ENCODE results near the gene DDX49.

DNA sequence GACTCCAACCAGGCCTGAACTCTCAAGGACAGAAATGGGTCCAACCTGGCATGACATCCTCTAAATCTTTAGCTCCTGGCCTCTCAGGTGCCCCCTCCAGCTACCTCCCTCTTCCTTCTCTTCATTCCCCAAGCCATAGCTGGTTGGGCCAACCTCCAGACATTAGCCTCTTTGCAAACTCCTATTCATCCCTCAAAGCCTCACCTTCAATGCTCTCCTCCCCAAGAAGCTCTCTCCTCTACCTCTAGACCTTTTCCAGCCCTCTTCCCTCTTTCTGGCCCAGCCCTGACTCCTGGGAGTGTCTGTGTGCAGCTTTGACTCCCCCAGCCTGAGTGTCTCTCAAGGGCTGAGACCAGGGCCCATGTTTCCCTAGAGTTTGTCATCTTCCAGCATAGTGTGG is 26.8 kb downstream of the DDX49 start:
- TF ChIP-seq, protein P1, sequence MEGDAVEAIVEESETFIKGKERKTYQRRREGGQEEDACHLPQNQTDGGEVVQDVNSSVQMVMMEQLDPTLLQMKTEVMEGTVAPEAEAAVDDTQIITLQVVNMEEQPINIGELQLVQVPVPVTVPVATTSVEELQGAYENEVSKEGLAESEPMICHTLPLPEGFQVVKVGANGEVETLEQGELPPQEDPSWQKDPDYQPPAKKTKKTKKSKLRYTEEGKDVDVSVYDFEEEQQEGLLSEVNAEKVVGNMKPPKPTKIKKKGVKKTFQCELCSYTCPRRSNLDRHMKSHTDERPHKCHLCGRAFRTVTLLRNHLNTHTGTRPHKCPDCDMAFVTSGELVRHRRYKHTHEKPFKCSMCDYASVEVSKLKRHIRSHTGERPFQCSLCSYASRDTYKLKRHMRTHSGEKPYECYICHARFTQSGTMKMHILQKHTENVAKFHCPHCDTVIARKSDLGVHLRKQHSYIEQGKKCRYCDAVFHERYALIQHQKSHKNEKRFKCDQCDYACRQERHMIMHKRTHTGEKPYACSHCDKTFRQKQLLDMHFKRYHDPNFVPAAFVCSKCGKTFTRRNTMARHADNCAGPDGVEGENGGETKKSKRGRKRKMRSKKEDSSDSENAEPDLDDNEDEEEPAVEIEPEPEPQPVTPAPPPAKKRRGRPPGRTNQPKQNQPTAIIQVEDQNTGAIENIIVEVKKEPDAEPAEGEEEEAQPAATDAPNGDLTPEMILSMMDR (IDR thresholded peaks at IDR 0.05), result no peak
- no peak for TF ChIP-seq ZFX (IDR thresholded peaks at IDR 0.05; ENCODE audit: borderline replicate concordance)
